H1 (cell line): ENCODE measurements around the gene RBCK1. TPM values are rescaled to one million over a fixed set of nuclear protein-coding genes. Genes with fewer than 3 reads are reported as not detected.

Experiments used
- CTCF ChIA-PET: fragments of 300-600 bp; sonication (Branson Sonifier 250); formaldehyde crosslinking; loops from one replicate; lab custom pipeline; 2021; ENCODE audit not compliant: partially characterized antibody; lab: Charles Lee
- POLR2A ChIA-PET: fragments of 300-600 bp; sonication (Branson Sonifier 250); formaldehyde crosslinking; loops from one replicate; lab custom pipeline; 2021; ENCODE audit warnings: inconsistent platforms; ENCODE audit not compliant: partially characterized antibody; lab: Charles Lee
- DNase-seq, 2 experiments: peaks; one replicate each; pipeline versions ENCODE4 v3.0.0 to v3.0.0-alpha.2; 2010 to 2022; ENCODE audit warnings: low spot score in 2 of 2, low read depth in 1 of 2, mixed read lengths in 1 of 2
- FAIRE-seq: peaks from 2 replicates; lab custom pipeline; 2011; peaks lifted over from hg19 to GRCh38; lab: Jason Lieb, UNC
- H2AFZ ChIP-seq: 2 replicates; pipeline ENCODE4 v1.8.1; 2012; ENCODE audit warnings: low read length, inconsistent platforms
- H2AK5ac ChIP-seq: 2 replicates; pipeline ENCODE4 v1.6.1; 2013; ENCODE audit warnings: low read depth, low read length
- H2BK120ac ChIP-seq: replicated peaks from 2 replicates; pipeline ENCODE3; 2013; ENCODE audit warnings: low read depth, low read length, inconsistent platforms
- H2BK12ac ChIP-seq: 2 replicates; pipeline ENCODE4 v1.6.1; 2013; ENCODE audit warnings: low read depth, low read length
- H2BK15ac ChIP-seq: 2 replicates; pipeline ENCODE4 v1.6.1; 2013; ENCODE audit warnings: low read length
- H2BK20ac ChIP-seq: 2 replicates; pipeline ENCODE4 v1.6.1; 2013; ENCODE audit warnings: low read length
- H2BK5ac ChIP-seq: 2 replicates; pipeline ENCODE4 v1.6.1; 2013; ENCODE audit warnings: low read depth, low read length
- H3K14ac ChIP-seq: 2 replicates; pipeline ENCODE4 v1.6.1; 2013; ENCODE audit warnings: inconsistent platforms; ENCODE audit not compliant: insufficient read length
- H3K18ac ChIP-seq: 2 replicates; pipeline ENCODE4 v1.6.1; 2013; ENCODE audit warnings: low read length; ENCODE audit errors: extremely low read depth
- H3K23ac ChIP-seq: 2 replicates; pipeline ENCODE4 v1.6.1; 2013; ENCODE audit warnings: inconsistent platforms; ENCODE audit not compliant: insufficient read length
- H3K23me2 ChIP-seq: 2 replicates; pipeline ENCODE4 v1.6.1; 2013; ENCODE audit warnings: low read depth, low read length
- H3K27ac ChIP-seq: 2 replicates; pipeline ENCODE4 v1.6.1; 2011; ENCODE audit warnings: low read depth, low read length, inconsistent platforms
- H3K27me3 ChIP-seq, 4 experiments: replicated peaks in 1 of 4; 1 replicate in 1 of 4; 2 replicates in 3 of 4; pipeline versions ENCODE4 v1.6.1 to v1.8.1; 2011 to 2013; ENCODE audit warnings: low read length in 3 of 4, mild to moderate bottlenecking in 3 of 4, inconsistent platforms in 2 of 4, mixed read lengths in 2 of 4, moderate library complexity in 1 of 4; ENCODE audit not compliant: control insufficient read depth in 3 of 4, insufficient read depth in 3 of 4; ENCODE audit errors: extremely low read depth in 1 of 4
- H3K36me3 ChIP-seq, 4 experiments: 2 replicates each; pipeline versions ENCODE4 v1.6.1 to v1.8.1; 2011 to 2013; ENCODE audit warnings: mild to moderate bottlenecking in 4 of 4, low read length in 3 of 4, moderate library complexity in 2 of 4, control low read depth in 1 of 4, inconsistent platforms in 1 of 4; ENCODE audit not compliant: insufficient read depth in 4 of 4, control insufficient read depth in 2 of 4
- H3K4ac ChIP-seq: replicated peaks from 2 replicates; pipeline ENCODE3; 2013; ENCODE audit warnings: low read length, low read depth, mixed read lengths, inconsistent platforms; ENCODE audit not compliant: insufficient read length
- H3K4me1 ChIP-seq, 4 experiments: replicated peaks in 1 of 4; 1 replicate in 1 of 4; 2 replicates in 3 of 4; pipeline versions ENCODE4 v1.6.1 to v1.8.1; 2011 to 2013; ENCODE audit warnings: low read length in 3 of 4, inconsistent platforms in 2 of 4, mixed read lengths in 1 of 4; ENCODE audit not compliant: insufficient read depth in 4 of 4, control insufficient read depth in 3 of 4
- H3K4me2 ChIP-seq, 2 experiments: 2 replicates each; pipeline versions ENCODE4 v1.6.1 to v1.8.1; 2011 to 2013; ENCODE audit warnings: low read depth in 2 of 2, low read length in 2 of 2, control low read depth in 1 of 2, inconsistent platforms in 1 of 2, mild to moderate bottlenecking in 1 of 2; ENCODE audit not compliant: insufficient read depth in 1 of 2
- H3K4me3 ChIP-seq, 4 experiments: fragments of 200-600, 300-600 bp in 1 of 4; sonication (generic), shearing (Covaris generic), sonication (Bioruptor Twin) in 1 of 4; 2 replicates each; pipeline versions ENCODE4 v1.5.1 to v1.8.1; 2011 to 2016; ENCODE audit warnings: low read length in 4 of 4, low read depth in 3 of 4, control low read depth in 2 of 4, inconsistent platforms in 2 of 4, mild to moderate bottlenecking in 2 of 4, mixed read lengths in 1 of 4, moderate library complexity in 1 of 4; ENCODE audit not compliant: insufficient read depth in 2 of 4; ENCODE audit errors: extremely low read depth in 1 of 4
- H3K56ac ChIP-seq: replicated peaks from 2 replicates; pipeline ENCODE3; 2013; ENCODE audit warnings: low read depth, mild to moderate bottlenecking, mixed read lengths, low read length, inconsistent platforms; ENCODE audit not compliant: insufficient read length
- H3K79me1 ChIP-seq: 2 replicates; pipeline ENCODE4 v1.6.1; 2013; ENCODE audit warnings: low read depth, low read length, control low read depth
- H3K79me2 ChIP-seq, 2 experiments: 2 replicates each; pipeline versions ENCODE4 v1.6.1 to v1.8.1; 2012 to 2013; ENCODE audit warnings: low read length in 2 of 2, mild to moderate bottlenecking in 2 of 2, inconsistent platforms in 1 of 2; ENCODE audit not compliant: insufficient read depth in 2 of 2, control insufficient read depth in 1 of 2
- H3K9ac ChIP-seq, 4 experiments: replicated peaks in 1 of 4; 1 replicate in 1 of 4; 2 replicates in 3 of 4; pipeline versions ENCODE4 v1.6.1 to v1.8.1; 2011 to 2013; ENCODE audit warnings: low read depth in 3 of 4, low read length in 3 of 4, control low read depth in 2 of 4, mild to moderate bottlenecking in 2 of 4, moderate library complexity in 2 of 4, inconsistent platforms in 1 of 4; ENCODE audit errors: extremely low read depth in 1 of 4
- H3K9me3 ChIP-seq, 2 experiments: 2 replicates each; pipeline versions ENCODE4 v1.6.1 to v1.8.1; 2012 to 2013; ENCODE audit warnings: mild to moderate bottlenecking in 2 of 2, moderate library complexity in 2 of 2, control low read depth in 1 of 2, inconsistent platforms in 1 of 2, low read depth in 1 of 2, low read length in 1 of 2, mixed read lengths in 1 of 2; ENCODE audit not compliant: insufficient read depth in 2 of 2
- H4K20me1 ChIP-seq, 2 experiments: replicated peaks in 1 of 2; 2 replicates each; pipeline versions ENCODE3 to v1.8.1; 2011 to 2013; ENCODE audit warnings: inconsistent platforms in 2 of 2, low read length in 2 of 2, mild to moderate bottlenecking in 1 of 2; ENCODE audit not compliant: insufficient read depth in 2 of 2, control insufficient read depth in 1 of 2
- H4K5ac ChIP-seq: 2 replicates; pipeline ENCODE4 v1.6.1; 2013; ENCODE audit warnings: low read length, low read depth, mixed read lengths, inconsistent platforms; ENCODE audit not compliant: insufficient read length
- H4K8ac ChIP-seq: 2 replicates; pipeline ENCODE4 v1.8.0; 2013; ENCODE audit warnings: mild to moderate bottlenecking, moderate library complexity, low read length, inconsistent platforms; ENCODE audit not compliant: insufficient read depth; ENCODE audit errors: extremely low read depth
- H4K91ac ChIP-seq: replicated peaks from 2 replicates; pipeline ENCODE3; 2013; ENCODE audit warnings: low read length, mixed read lengths, inconsistent platforms; ENCODE audit not compliant: insufficient read length
- GABPA ChIP-seq: IDR thresholded peaks from 2 replicates; pipeline ENCODE4 v1.6.1; 2011; ENCODE audit warnings: mild to moderate bottlenecking, low read length, moderate library complexity, borderline replicate concordance; ENCODE audit not compliant: insufficient read depth
- WGBS, 2 experiments: shearing (Covaris generic) in 1 of 2; methylation state at CpG; one replicate each; pipeline versions ENCODE4 v1.1.6 to v1.1.7; 2013 to 2015; ENCODE audit warnings: low lambda C conversion rate in 2 of 2, mixed read lengths in 2 of 2, inconsistent platforms in 1 of 2, low coverage in 1 of 2, missing lambda C conversion rate in 1 of 2; ENCODE audit not compliant: insufficient replicate concordance in 2 of 2, insufficient coverage in 1 of 2, insufficient read length in 1 of 2; ENCODE audit errors: extremely low coverage in 1 of 2, missing lambda C conversion rate in 1 of 2; 5-methylcytosine and 5-hydroxymethylcytosine counted together
- polyA plus RNA-seq, 7 experiments: library from polyadenylated mRNA; depleted of rRNA in 3 of 7; stranded (reverse) in 5 of 7; unstranded in 2 of 7; fragments of >200 nt in 5 of 7; fragments of 200-250 nt in 2 of 7; gene quantifications; 1 replicate in 5 of 7; 2 replicates in 1 of 7; 4 replicates in 1 of 7; pipeline versions ENCODE4 v1.2.1 to v1.2.3, GENCODE V29; 2011 to 2013; ENCODE audit warnings: missing spikeins in 2 of 7, mixed read lengths in 2 of 7
- total RNA-seq: library from RNA; stranded (reverse); fragmentation: NEBNext Ultra II Directional; extraction: Animal tissue kit (Norgen Biotek cat#: 25700); gene quantifications from 2 replicates; pipeline ENCODE4 v1.2.1, GENCODE V29; 2021

RBCK1 gene
- total and polyA plus RNA-seq, 2 of the 8 experiments (the other 6 are each of a cell fraction or from before 2014, with no cell fraction given): 43.1 to 54.7 TPM

DNA sequence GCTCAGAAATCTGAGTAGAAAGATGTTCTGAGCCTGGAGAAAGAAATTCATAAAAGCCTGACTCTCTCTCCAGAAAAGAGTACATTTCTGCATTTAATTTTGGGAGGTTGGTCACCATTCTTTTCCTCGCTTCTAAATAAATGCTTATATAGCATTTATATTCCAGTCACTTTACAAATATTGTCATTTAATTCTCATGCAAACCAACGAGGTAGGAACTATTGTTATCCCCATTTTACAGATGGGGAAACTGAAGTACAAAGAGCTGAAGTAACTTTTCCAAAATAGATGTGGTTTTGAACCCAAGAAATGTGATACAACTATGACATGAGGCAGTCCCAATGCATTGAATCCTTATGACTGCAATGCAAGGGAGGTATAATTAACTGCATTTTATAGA is 32.0 kb upstream of the RBCK1 start:
- H3K4me3 ChIP-seq: no peak overlapping the region
- H3K14ac ChIP-seq: no peak overlapping the region
- H4K20me1 ChIP-seq: no peaks in the 10 kb centered on the region
- TF ChIP-seq GABPA: no peak
- no peak overlapping the region for H3K23ac ChIP-seq
- no peaks in the 10 kb centered on the region for H3K79me2 ChIP-seq
- H4K5ac ChIP-seq: no peak overlapping the region
- no peak overlapping the region for H3K56ac ChIP-seq
- no peaks in the 10 kb centered on the region for H3K79me1 ChIP-seq
- peaks cover 0 to 5% (median 0%) of the 10 kb centered on the region in 4 experiments; a peak in 3 of 7 replicates for H3K4me1 ChIP-seq
- ChIA-PET POLR2A (interaction anchor here (1.9 to 7.4 kb wide), 2 partner anchors 12 to 14 kb away, joined by 4 to 49 read pairs; no protein-coding TSS in a partner anchor), CTCF (interaction anchor here (1.1 kb wide), 1 partner anchor 21 kb away, joined by 3 read pairs; no protein-coding TSS in a partner anchor)
- no peak overlapping the region for H2BK5ac ChIP-seq
- H2BK120ac ChIP-seq: no peak overlapping the region
- no peak overlapping the region for H2AFZ ChIP-seq
- no peak overlapping the region for H3K4ac ChIP-seq
- WGBS, 2 experiments: 36% methylated on average over 2 of the region's 2 CpGs; no CpG with 5 or more reads in 1 of the 2 experiments
- H4K8ac ChIP-seq: no peak overlapping the region
- H2BK12ac ChIP-seq: no peak overlapping the region
- H3K9ac ChIP-seq: no peak overlapping the region
- FAIRE-seq (no peak), DNase-seq (no peak)
- no peak overlapping the region for H3K27ac ChIP-seq
- H2BK20ac ChIP-seq: no peak overlapping the region
- H2AK5ac ChIP-seq: no peak overlapping the region
- H3K23me2 ChIP-seq: peaks cover under 1% of the 10 kb centered on the region; the same call in 1 of the 2 replicates
- no peak overlapping the region for H4K91ac ChIP-seq
- H2BK15ac ChIP-seq: no peak overlapping the region
- no peak overlapping the region for H3K4me2 ChIP-seq
- peaks cover 0 to under 1% (median under 1%) of the 10 kb centered on the region in 4 experiments; a peak in 2 of 7 replicates for H3K27me3 ChIP-seq
- H3K36me3 ChIP-seq: no peaks in the 10 kb centered on the region
- no peak overlapping the region for H3K18ac ChIP-seq
- H3K9me3 ChIP-seq: no peaks in the 10 kb centered on the region
